SU-DHL-6 (cell line): ENCODE results near the gene SH3RF3.

ENCODE experiments used
- CTCF ChIP-seq: fragments of 200-600 bp; sonication (generic); IDR thresholded peaks from one replicate; pipeline ENCODE4 v1.5.1; 2017; ENCODE audit warnings: antibody characterized with exemption, mild to moderate bottlenecking, low read length, moderate library complexity; ENCODE audit not compliant: insufficient read depth, poor library complexity, severe bottlenecking
- EZH2phosphoT487 ChIP-seq: fragments of 200-600 bp; sonication (generic), shearing (Covaris generic); conservative IDR thresholded peaks from 2 replicates; pipeline ENCODE4 v1.6.1; 2018; ENCODE audit warnings: mild to moderate bottlenecking, antibody characterized with exemption, low read length, moderate library complexity, mixed read lengths

GRCh38 chr2:109447251-109447661 lies 318.3 kb downstream of the SH3RF3 start:
- TF ChIP-seq CTCF = no peak
- no peak for TF ChIP-seq EZH2phosphoT487
